Muscle layer of duodenum (tissue), 2 donors: Measurements from ENCODE around the gene RAB40B.

ENCODE experiments used
- H3K27ac ChIP-seq: one replicate; pipeline ENCODE4 v1.7.0; 2013; ENCODE audit warnings: mild to moderate bottlenecking, low read length
- H3K27me3 ChIP-seq: one replicate; pipeline ENCODE4 v1.7.0; 2013; ENCODE audit warnings: low read depth, mild to moderate bottlenecking, control low read depth, low read length
- H3K36me3 ChIP-seq, 2 donors: one replicate each; pipeline ENCODE4 v1.7.0; 2013; ENCODE audit warnings: low read length in 2 of 2, control low read depth in 1 of 2, mild to moderate bottlenecking in 1 of 2; ENCODE audit not compliant: insufficient read depth in 2 of 2, control insufficient read depth in 1 of 2
- H3K4me1 ChIP-seq, 2 donors: one replicate each; pipeline ENCODE4 v1.7.0; 2013; ENCODE audit warnings: low read length in 2 of 2, mild to moderate bottlenecking in 2 of 2, control low read depth in 1 of 2, moderate library complexity in 1 of 2; ENCODE audit not compliant: insufficient read depth in 2 of 2, control insufficient read depth in 1 of 2
- H3K4me3 ChIP-seq, 2 donors: one replicate each; pipeline ENCODE4 v1.7.0; 2013; ENCODE audit warnings: low read length in 2 of 2, low read depth in 1 of 2, mild to moderate bottlenecking in 1 of 2
- H3K9me3 ChIP-seq, 2 donors: one replicate each; pipeline ENCODE4 v1.7.0; 2013; ENCODE audit warnings: low read length in 2 of 2, control low read depth in 1 of 2, mild to moderate bottlenecking in 1 of 2; ENCODE audit not compliant: control insufficient read depth in 1 of 2
- donor health status: healthy.

The RAB40B gene

DNA sequence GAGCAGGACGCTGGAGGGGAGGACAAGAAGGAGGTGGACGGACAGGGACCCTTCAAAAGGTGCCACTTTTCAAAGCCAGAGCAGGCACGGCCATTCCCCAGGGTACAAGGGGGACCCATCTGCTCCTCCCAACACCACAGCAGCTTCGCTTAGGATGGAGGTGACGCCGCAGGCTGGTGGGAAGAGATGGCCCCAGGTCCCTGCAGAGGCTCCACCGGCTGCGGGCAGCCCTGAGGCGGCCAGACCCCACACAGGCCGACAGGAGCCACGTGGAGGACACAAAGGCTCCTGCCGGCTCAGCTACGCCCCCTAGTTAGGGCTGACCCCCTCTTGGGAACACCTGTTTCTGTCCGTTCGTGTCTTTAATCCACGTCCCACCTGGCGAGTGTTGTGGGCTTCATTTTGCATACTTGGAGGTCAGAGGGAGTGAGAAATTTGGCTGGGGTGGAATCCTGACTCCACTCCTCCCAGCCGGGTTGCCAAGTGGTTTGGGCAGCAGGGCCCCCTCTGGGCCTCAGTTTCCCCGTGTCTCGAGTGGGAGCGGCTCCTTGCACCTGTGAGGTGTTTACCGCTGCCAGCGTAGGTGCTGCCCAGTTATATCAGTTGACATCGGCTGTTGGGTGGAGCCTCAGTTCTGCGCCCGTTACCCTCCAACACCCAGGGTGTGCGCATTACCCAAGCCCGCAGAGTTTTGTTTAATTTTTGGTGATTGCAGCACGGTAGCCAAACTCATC, 12.2 kb upstream of the RAB40B start:
- Histone ChIP-seq H3K27ac (no peak overlapping the region), H3K36me3 (no peaks in the 10 kb centered on the region), H3K27me3 (no peaks in the 10 kb centered on the region), H3K4me3 (no peak overlapping the region), H3K4me1 (no peaks in the 10 kb centered on the region), H3K9me3 (no peaks in the 10 kb centered on the region)

DNA sequence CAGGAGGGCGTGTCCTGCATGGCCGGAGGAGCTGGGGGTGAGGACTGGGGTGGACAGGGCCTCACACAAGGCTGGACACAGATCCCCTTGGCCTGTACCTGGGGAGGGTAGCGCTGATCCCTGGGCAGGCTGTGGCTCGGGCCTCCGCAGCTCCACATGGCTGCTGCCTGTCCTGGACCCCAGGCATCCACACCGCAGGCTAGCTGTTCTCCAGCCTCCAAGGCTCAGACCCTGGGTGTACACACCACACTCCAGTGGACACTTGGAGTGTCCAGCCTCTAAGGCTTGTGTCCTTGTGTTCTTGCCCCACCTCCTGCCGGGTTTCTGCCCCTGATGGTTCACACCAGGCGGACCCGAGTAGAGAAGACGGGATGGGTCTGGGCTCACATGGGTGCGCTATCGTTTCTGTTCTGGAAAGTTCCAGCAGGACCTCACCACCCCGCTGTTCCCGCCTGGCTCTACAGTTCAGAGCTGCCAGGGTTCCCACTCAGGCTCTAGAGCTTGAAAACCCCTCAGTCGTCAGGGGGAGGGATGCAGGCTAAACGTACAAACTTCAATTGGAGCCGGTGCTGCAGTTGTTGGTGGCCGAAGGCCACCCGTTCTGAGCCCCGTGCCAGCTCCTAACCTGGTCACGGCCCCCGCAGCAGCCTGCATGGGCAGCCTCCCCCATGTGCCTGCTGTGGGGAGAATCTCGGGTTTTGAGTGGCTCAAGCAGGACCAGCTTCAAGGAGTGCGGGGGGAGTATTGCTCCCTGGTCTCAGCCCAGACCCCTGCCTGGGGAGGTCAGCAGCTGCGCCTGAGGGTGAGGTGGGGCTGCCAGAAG, 11.4 kb upstream of the RAB40B start:
- Histone ChIP-seq H3K27me3 (no peaks in the 10 kb centered on the region), H3K27ac (no peak overlapping the region), H3K4me1 (no peaks in the 10 kb centered on the region), H3K36me3 (no peaks in the 10 kb centered on the region), H3K9me3 (no peaks in the 10 kb centered on the region), H3K4me3 (no peak overlapping the region)

DNA sequence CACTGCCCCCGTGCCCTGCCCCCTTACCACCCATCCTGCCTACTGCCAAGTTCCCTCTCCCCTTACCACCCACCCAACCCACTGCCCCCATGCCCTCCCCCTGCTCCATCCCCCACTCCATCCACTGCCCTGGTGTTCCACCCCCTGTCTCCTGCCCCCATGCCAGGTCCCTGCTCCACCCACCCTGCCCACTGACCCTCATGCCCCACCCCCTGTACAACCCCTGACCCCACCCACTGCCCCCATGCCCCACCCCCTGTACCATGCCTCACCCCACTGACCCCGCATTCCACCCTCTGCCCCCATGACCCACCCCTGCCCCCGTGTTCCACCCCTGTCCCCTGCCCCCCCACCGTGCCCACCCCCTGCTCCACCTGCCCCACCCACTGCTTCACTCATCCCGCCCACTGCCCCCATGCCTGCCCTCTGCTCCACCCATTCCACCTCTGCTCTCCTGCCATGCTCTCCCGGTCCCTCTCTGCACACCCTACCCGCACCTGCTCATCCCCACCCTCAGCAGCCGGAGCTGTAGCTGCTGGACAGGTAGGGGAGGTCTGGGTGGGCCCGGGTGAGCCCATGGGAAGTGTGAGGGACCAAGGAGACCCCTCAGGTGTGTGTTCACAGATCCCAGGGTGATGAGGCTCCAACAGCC, 10.7 kb upstream of the RAB40B start:
- no peaks in the 10 kb centered on the region for H3K27me3 ChIP-seq
- H3K9me3 ChIP-seq, result no peaks in the 10 kb centered on the region
- H3K36me3 ChIP-seq, result no peaks in the 10 kb centered on the region
- no peaks in the 10 kb centered on the region for H3K4me1 ChIP-seq
- no peak overlapping the region for H3K4me3 ChIP-seq
- no peak overlapping the region for H3K27ac ChIP-seq

DNA sequence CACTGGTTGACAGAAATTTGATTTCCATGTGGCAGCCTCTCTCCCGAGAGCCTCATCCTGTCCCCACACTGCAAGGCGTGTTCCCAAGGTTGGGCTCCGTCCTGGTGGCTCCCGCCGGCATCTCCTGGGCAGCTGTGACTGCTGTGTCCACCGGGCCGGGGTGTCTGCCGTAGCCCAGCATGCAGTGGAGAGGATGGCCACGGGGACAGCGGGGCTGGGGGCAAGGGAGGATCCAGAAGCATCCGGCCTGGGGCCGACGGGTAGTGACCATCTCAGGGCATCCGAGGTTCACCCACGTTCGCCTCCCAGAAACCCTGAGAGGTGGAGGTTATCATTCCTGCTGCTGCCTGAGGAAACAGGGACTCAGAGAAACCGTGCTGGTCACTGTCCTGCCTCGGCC, 7.3 kb upstream of the RAB40B start:
- Histone ChIP-seq H3K27me3 (no peaks in the 10 kb centered on the region), H3K36me3 (no peaks in the 10 kb centered on the region), H3K9me3 (no peaks in the 10 kb centered on the region), H3K4me3 (no peak overlapping the region), H3K27ac (no peak overlapping the region), H3K4me1 (no peaks in the 10 kb centered on the region)

DNA sequence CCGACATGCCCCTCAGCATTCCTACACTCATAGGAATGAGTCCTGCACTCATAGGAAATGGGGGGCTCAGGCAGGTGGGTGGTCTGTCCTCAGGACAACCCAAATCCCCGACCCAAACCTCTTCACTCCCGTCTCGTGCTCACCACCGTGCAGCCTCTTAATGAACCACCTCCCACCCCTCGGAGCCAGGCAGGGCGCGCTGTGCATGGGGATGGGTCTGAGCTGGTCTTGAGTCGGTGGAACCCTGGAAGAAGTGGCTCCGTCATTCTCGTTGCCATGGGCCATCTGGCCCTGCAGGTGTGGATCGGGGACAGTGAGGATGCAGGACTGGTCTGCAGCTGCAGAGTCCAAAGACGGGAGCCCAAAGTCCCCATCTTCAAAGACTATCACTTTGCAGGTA, 6.4 kb upstream of the RAB40B start:
- Histone ChIP-seq H3K4me1 (no peaks in the 10 kb centered on the region), H3K36me3 (no peaks in the 10 kb centered on the region), H3K4me3 (no peak overlapping the region), H3K9me3 (no peaks in the 10 kb centered on the region), H3K27ac (no peak overlapping the region), H3K27me3 (no peaks in the 10 kb centered on the region)

DNA sequence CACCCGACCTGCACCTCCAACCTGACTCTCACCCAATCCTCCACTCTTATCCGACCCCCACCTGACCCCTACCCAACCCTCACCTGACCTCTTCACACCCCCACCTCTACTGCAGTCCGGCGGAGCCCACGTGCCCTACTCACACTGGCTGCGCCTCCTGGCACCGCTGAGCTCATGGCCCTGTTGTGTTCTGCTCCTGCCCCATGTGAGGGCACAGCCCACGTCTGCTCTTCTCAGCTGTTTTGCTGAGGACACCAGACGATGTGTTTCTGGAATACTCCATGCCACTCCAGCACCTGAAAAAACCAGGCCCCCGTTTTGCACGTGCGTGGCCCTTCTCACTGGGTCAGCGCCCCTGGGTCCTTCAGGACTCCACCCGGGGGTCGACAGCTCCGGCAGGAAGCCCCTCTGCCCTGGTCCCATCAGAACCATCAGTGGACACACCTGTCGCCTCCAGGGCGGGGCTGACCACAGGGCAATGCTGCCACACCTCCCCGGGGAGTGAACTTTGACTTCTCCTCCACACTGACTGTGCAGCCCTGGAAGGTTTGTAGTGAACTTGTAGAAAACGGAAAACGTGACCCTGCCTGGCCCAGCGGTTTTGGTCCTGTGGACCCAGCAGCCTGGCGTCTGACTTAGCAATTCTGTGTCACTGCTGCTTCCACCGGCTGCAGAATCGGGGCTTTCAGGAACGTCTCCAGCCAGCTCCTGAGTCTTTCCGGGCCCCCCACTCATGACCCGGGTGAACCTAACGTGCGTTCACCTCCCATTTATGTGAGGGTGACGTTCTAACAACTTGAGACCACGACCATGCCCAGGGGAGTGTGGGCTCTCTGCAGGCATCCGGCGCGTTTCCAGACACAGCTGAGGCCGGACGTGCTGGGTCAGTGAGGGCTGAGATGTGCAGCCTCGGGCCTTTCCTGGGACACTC, 5.7 kb upstream of the RAB40B start:
- H3K4me3 ChIP-seq, result no peak overlapping the region
- no peaks in the 10 kb centered on the region for H3K27me3 ChIP-seq
- H3K27ac ChIP-seq, result peak overlapping the region; percentile 51
- H3K4me1 ChIP-seq, result peaks cover 4 to 5% of the 10 kb centered on the region in 2 donors
- H3K9me3 ChIP-seq, result no peaks in the 10 kb centered on the region
- no peaks in the 10 kb centered on the region for H3K36me3 ChIP-seq

DNA sequence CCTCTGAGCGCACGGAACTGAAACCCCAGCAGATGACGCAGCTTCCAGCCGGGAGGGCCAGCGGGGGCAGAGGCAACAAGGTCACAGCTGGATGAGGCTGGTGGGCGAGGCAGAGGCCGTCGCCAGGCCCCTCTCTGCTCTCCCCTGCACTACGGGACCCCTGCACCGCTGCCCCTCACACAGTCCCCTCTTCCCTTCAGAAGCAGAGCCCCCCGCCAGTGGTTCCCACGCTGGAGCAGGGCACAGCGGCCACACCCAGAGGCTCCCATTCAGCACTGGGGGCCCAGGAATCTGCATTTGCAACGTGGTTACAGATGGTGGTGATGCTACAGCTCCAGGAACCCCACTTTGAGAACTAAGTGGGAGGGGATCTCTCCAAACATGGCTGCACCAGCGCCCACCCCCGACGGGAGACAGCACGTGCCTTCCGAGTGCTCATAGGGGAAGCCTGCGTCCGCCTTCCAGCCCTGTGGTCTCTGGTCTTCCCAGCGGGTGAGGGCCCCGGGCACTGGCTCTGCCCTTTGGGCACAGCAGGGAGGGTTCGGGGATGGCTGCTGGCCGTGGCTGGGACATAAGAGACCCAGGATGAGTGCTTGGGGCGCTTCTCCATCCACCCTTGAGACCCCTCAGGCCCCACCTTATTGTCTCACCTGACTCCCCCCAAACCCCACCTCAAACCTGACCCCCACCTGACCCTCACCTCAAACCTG, 4.7 kb upstream of the RAB40B start:
- Histone ChIP-seq H3K4me3 (no peak overlapping the region), H3K36me3 (no peaks in the 10 kb centered on the region), H3K9me3 (no peaks in the 10 kb centered on the region), H3K27me3 (no peaks in the 10 kb centered on the region), H3K4me1 (peaks cover 4 to 8% of the 10 kb centered on the region in 2 donors), H3K27ac (no peak overlapping the region)

DNA sequence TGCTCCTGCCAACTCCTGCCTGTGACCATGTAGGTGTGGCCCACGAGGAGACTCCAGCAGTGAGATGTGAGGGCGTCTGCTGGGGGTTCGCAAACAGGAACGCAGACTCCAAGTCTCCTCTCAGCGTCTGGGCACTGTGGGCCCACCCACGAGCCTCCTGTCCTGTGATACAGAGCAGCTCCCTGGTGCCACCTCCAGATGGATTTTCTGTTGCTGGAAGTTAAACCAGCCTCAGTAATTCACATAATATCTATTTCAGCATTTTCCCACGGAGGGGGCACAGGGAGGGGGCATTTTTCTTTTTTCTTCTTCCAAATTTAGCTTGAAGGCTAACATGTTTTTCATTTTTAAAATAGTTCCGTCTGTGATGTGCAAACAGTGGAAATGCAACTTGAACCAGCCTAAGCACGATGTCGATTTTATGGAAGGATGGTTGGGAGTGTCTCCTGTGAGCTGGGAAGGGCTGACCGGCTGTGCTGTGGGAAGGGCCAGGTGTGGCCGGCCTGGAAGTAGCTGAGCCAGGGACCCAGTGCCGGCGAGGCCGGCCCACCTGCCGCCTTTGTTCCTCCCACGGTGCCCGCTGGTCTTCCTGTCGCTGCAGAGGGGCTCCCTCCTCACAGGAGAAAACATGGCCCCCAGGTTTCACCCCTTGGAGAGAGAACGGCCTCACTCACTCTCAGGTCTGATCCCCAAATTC, 3.9 kb upstream of the RAB40B start:
- Histone ChIP-seq H3K27me3 (no peaks in the 10 kb centered on the region), H3K9me3 (no peaks in the 10 kb centered on the region), H3K4me1 (peaks cover 4 to 13% of the 10 kb centered on the region in 2 donors), H3K27ac (no peak overlapping the region), H3K4me3 (no peak overlapping the region), H3K36me3 (no peaks in the 10 kb centered on the region)

DNA sequence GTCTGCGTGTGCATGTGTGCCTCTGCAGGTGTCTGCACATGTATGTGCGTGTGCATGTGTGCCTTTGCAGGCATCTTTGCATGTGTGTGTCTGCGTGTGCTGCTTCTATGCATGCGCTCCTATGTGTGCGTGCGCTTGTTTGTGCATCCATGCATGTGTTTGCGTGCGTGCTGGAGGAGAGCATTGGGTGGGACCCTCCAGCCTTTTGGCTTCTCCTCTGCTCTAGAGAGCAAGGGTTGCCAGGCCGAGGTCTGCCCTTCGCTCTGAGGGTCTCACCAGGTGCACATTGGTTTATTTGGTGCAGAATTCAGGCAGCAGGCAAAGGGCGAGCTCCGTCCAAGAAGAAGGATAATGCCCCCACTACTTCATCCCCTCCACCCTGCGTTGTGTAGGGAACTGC, 1.1 kb upstream of the RAB40B start:
- H3K4me1 ChIP-seq, result peaks cover 4 to 21% of the 10 kb centered on the region in 2 donors
- no peak overlapping the region for H3K27ac ChIP-seq
- peaks cover 0 to 3% of the 10 kb centered on the region in 2 donors for H3K36me3 ChIP-seq
- peak overlapping the region; percentile 63 to 76 for H3K4me3 ChIP-seq
- H3K27me3 ChIP-seq, result no peaks in the 10 kb centered on the region
- peaks cover 0 to 4% of the 10 kb centered on the region in 2 donors for H3K9me3 ChIP-seq

DNA sequence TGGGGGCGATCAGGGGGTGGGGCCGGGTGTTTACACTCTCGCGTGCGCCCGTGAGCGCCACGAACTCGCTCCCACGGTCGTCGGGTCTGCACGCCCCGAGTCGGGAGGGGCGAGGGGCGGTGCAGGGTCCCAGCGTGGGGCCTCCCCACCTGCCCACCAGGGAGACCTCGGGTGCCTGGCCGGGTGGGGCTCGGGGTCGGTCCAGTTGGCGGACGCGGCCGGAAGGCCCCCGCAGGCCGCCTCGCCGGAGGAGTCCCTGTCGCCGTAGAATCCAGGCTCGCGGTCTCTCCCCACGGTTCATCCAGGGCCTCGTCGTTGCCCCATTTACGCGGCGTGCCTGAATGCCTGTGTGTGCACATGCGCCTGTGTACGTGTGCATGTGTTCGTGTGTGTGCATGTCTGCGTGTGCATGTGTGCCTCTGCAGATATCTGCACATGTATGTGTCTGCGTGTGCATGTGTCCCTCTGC, 510 bp upstream of the RAB40B start:
- Histone ChIP-seq H3K36me3 (peaks cover 0 to 3% of the 10 kb centered on the region in 2 donors), H3K4me1 (peaks cover 4 to 21% of the 10 kb centered on the region in 2 donors), H3K4me3 (peak overlapping the region; percentile 63 to 76), H3K27me3 (no peaks in the 10 kb centered on the region), H3K9me3 (peaks cover 0 to 9% of the 10 kb centered on the region in 2 donors), H3K27ac (no peak overlapping the region)
